PC-3 (cell line): ENCODE measurements around the gene CTBP2. TPM values are rescaled to one million over a fixed set of nuclear protein-coding genes. Genes with fewer than 3 reads are reported as not detected.

Experiments used
- ATAC-seq: fragments of 200-7000 bp; cut with Tn5 transposase; 2 replicates; pipeline ENCODE4 v1.9.1; 2020; ENCODE audit warnings: mild to moderate bottlenecking, moderate library complexity
- BruUV-seq: library from RNA; stranded (reverse); fragments of 400-500 nt; replicated peaks from 2 replicates; lab custom pipeline; 2021; lab: Mats Ljungman, UMichigan
- CTCF ChIA-PET: fragments of 300-600 bp; sonication (Branson Sonifier 250); formaldehyde crosslinking; loops from one replicate; lab custom pipeline; 2022; ENCODE audit warnings: antibody characterized with exemption; lab: Charles Lee
- POLR2A ChIA-PET: fragments of 300-600 bp; sonication (Branson Sonifier 250); formaldehyde crosslinking; loops from one replicate; lab custom pipeline; 2022; ENCODE audit warnings: antibody characterized with exemption; ENCODE audit not compliant: unreplicated experiment; lab: Charles Lee
- DNase-seq: peaks from one replicate; pipeline ENCODE4 v3.0.0-alpha.2; 2015
- H2AFZ ChIP-seq: fragments of 300-600 bp; sonication (generic); 2 replicates; pipeline ENCODE4 v1.6.0; 2016; ENCODE audit warnings: antibody characterized with exemption, low read length
- H3F3A ChIP-seq: fragments of 300-600 bp; sonication (generic); one replicate; pipeline ENCODE4 v1.6.0; 2017; ENCODE audit warnings: antibody characterized with exemption, low read length, control low read depth, mild to moderate bottlenecking; ENCODE audit not compliant: unreplicated experiment
- H3K27ac ChIP-seq: fragments of 300-600 bp; sonication (generic); 2 replicates; pipeline ENCODE4 v1.5.1; 2016; ENCODE audit warnings: mild to moderate bottlenecking, low read length
- H3K27me3 ChIP-seq: fragments of 300-600 bp; sonication (generic); 2 replicates; pipeline ENCODE4 v1.6.1; 2016; ENCODE audit warnings: low read length, mixed read lengths
- H3K36me3 ChIP-seq: fragments of 300-600 bp; sonication (generic); 2 replicates; pipeline ENCODE4 v1.6.1; 2016; ENCODE audit warnings: low read depth, mixed run types, low read length, mixed read lengths
- H3K4me1 ChIP-seq: fragments of 300-600 bp; sonication (generic); 2 replicates; pipeline ENCODE4 v1.5.1; 2016; ENCODE audit warnings: low read length; ENCODE audit not compliant: insufficient read depth
- H3K4me2 ChIP-seq: fragments of 300-600 bp; sonication (generic); 2 replicates; pipeline ENCODE4 v1.6.0; 2016; ENCODE audit warnings: low read length
- H3K4me3 ChIP-seq: fragments of 300-600 bp; sonication (generic); 2 replicates; pipeline ENCODE4 v1.5.1; 2016; ENCODE audit warnings: mild to moderate bottlenecking, low read length, mixed read lengths
- H3K79me2 ChIP-seq: fragments of 300-600 bp; sonication (generic); 2 replicates; pipeline ENCODE4 v1.6.1; 2017; ENCODE audit warnings: low read length, mixed read lengths
- H3K9ac ChIP-seq: fragments of 300-600 bp; sonication (generic); 2 replicates; pipeline ENCODE4 v1.6.0; 2016; ENCODE audit warnings: mild to moderate bottlenecking, low read length
- H3K9me2 ChIP-seq: fragments of 300-600 bp; sonication (generic); replicated peaks from 2 replicates; pipeline ENCODE4 v1.6.1; 2016; ENCODE audit warnings: mixed run types, low read length, mixed read lengths
- H3K9me3 ChIP-seq: fragments of 300-600 bp; sonication (generic); 2 replicates; pipeline ENCODE4 v1.6.1; 2016; ENCODE audit warnings: low read length, mixed read lengths
- H4K20me1 ChIP-seq: fragments of 300-600 bp; sonication (generic); 2 replicates; pipeline ENCODE4 v1.6.1; 2016; ENCODE audit warnings: low read length, mixed read lengths
- EZH2 ChIP-seq: fragments of 300-600 bp; sonication (generic); IDR thresholded peaks from one replicate; pipeline ENCODE4 v1.6.1; 2017; ENCODE audit warnings: antibody characterized with exemption, mild to moderate bottlenecking, low read length; ENCODE audit not compliant: unreplicated experiment
- EZH2phosphoT487 ChIP-seq: fragments of 300-600 bp; sonication (generic); IDR thresholded peaks from 2 replicates; pipeline ENCODE4 v1.6.1; 2018; ENCODE audit warnings: mild to moderate bottlenecking, antibody characterized with exemption, low read length, borderline replicate concordance
- intact Hi-C: fragments of 100-400 bp; cut with micrococcal nuclease; formaldehyde crosslinking; loops from 2 replicates; pipeline ENCODE4 v1.9.0; 2023
- total RNA-seq: library from RNA; depleted of rRNA; stranded (reverse); fragments of >200 nt; gene quantifications from 2 replicates; pipeline ENCODE4 v1.2.3, GENCODE V29; 2014
- TF ChIP-seq, protein P1 (sequence below): fragments of 300-600 bp; sonication (generic); conservative IDR thresholded peaks from 2 replicates; pipeline ENCODE4 v1.5.1; 2017; ENCODE audit warnings: antibody characterized with exemption, low read depth, mild to moderate bottlenecking, low read length

The CTBP2 gene
- total RNA-seq, 1 experiment from 2014 or later: 78.9 TPM

GRCh38 chr10:125159486-125159931 lies 854 bp downstream of the CTBP2 start:
- TF ChIP-seq EZH2 (no peak), EZH2phosphoT487 (no peak)
- TF ChIP-seq, protein P1, sequence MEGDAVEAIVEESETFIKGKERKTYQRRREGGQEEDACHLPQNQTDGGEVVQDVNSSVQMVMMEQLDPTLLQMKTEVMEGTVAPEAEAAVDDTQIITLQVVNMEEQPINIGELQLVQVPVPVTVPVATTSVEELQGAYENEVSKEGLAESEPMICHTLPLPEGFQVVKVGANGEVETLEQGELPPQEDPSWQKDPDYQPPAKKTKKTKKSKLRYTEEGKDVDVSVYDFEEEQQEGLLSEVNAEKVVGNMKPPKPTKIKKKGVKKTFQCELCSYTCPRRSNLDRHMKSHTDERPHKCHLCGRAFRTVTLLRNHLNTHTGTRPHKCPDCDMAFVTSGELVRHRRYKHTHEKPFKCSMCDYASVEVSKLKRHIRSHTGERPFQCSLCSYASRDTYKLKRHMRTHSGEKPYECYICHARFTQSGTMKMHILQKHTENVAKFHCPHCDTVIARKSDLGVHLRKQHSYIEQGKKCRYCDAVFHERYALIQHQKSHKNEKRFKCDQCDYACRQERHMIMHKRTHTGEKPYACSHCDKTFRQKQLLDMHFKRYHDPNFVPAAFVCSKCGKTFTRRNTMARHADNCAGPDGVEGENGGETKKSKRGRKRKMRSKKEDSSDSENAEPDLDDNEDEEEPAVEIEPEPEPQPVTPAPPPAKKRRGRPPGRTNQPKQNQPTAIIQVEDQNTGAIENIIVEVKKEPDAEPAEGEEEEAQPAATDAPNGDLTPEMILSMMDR: no peak
- intact Hi-C loops: loop anchor here (5.0 to 10.0 kb wide), 4 partner anchors 37 to 535 kb away; no protein-coding TSS in a partner anchor
- H3F3A ChIP-seq: no peaks in the 10 kb centered on the region
- peaks cover 10% of the 10 kb centered on the region for H4K20me1 ChIP-seq
- ATAC-seq: no peak
- DNase-seq: no peak
- peaks cover 52% of the 10 kb centered on the region for H3K79me2 ChIP-seq
- H3K4me3 ChIP-seq: peak overlapping the region; percentile 76
- H3K4me1 ChIP-seq: peaks cover 41% of the 10 kb centered on the region
- no peaks in the 10 kb centered on the region for H3K9me3 ChIP-seq
- peak overlapping the region; percentile 56 for H3K27ac ChIP-seq
- CTCF ChIA-PET: no interaction called here
- no TSS peak for BruUV-seq
- H3K36me3 ChIP-seq: no peaks in the 10 kb centered on the region
- H2AFZ ChIP-seq: no peak overlapping the region
- peak overlapping the region; percentile 78 for H3K9ac ChIP-seq
- no peaks in the 10 kb centered on the region for H3K27me3 ChIP-seq
- POLR2A ChIA-PET: no interaction called here
- H3K9me2 ChIP-seq: no peaks in the 10 kb centered on the region
- H3K4me2 ChIP-seq: no peak overlapping the region

DNA sequence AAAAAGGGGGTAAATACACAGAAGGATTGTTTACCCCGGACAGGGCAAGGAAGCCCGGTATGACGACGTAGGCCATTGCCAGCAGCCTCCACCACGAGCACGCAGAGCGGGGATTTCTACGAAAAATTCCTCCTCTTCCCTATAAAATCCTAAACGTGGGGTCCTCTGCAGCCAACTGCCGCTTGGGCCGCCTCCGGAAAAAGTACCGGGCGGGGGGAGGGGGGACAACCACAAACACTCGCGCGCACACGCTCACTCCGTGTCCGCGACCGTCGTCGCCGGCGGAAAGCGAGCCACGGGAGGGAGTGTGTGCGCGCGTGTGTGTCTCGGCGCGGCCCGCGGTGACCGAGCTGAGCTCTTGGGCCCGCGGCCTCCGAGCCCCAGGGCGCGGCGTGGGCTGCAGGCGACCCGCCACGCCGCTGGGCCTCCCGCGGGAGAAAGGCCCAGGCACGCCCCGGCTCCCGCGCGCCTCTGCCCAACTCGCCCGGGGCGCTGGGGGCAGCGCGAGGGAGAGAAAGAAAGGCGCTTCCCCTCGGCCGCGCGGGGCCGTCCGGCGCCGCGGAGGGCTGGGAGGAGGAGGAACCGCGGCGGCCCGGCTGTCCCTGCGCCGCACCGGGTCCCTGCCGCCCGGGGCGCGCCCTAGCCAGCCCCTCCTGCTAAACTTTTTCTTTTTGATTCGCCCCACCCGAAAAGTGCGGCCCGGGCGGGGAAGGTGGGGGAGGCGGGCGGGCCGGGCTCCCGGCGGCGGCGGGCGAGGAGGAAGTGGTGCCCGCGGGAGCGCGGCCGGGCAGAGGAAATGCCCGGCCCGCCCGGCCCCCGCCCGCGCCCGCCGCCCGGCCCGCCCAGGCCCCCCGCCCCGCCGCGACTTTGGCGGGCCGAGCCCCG lies 1.5 kb downstream of the CTBP2 start:
- Histone ChIP-seq H3K27me3 (no peaks in the 10 kb centered on the region), H3K9ac (peak overlapping the region; percentile 87), H3K27ac (peak overlapping the region; percentile 60), H2AFZ (no peak overlapping the region), H3F3A (no peaks in the 10 kb centered on the region), H3K4me2 (peak overlapping the region; percentile 99), H3K9me2 (no peaks in the 10 kb centered on the region), H3K79me2 (peaks cover 59% of the 10 kb centered on the region), H3K4me3 (peak overlapping the region; percentile 82), H4K20me1 (peaks cover 10% of the 10 kb centered on the region), H3K36me3 (no peaks in the 10 kb centered on the region), H3K9me3 (no peaks in the 10 kb centered on the region), H3K4me1 (peaks cover 48% of the 10 kb centered on the region)
- ChIA-PET CTCF (no interaction called here), POLR2A (no interaction called here)
- ATAC-seq (0 out of 2 replicates have a peak, but pooled peaks have one; percentile 2), DNase-seq (peak; percentile 44)
- intact Hi-C loops: loop anchor here (5.0 to 10.0 kb wide), 4 partner anchors 37 to 536 kb away; no protein-coding TSS in a partner anchor
- TF ChIP-seq, protein P1: no peak
- TF ChIP-seq EZH2 (no peak), EZH2phosphoT487 (no peak)
- BruUV-seq: no TSS peak

DNA sequence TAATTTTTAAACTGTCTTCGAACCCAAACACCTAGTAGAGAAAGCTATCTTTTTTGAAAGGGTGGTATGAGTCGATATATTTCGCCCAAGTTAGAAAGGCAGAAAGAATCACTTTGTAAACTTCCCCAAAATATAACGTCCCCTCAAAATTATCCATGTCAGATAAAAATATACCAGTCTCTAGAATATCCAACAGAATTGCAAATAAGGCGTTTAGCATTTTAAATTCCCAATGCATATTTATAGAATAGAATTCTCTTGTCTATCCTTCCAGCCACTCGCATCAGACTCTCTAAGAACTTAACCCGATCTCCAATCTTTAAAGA lies 2.1 kb downstream of the CTBP2 start:
- TF ChIP-seq EZH2 (no peak), EZH2phosphoT487 (no peak)
- TF ChIP-seq, protein P1: no peak
- CTCF ChIA-PET: no interaction called here
- Histone ChIP-seq H3K4me3 (peak overlapping the region; percentile 82), H3K4me1 (peaks cover 54% of the 10 kb centered on the region), H4K20me1 (peaks cover 10% of the 10 kb centered on the region), H3K9ac (peak overlapping the region; percentile 87), H3K9me2 (no peaks in the 10 kb centered on the region), H2AFZ (no peak overlapping the region), H3K27ac (peak overlapping the region; percentile 60), H3K4me2 (peak overlapping the region; percentile 99), H3K9me3 (no peaks in the 10 kb centered on the region), H3K36me3 (no peaks in the 10 kb centered on the region; the same call in 1 of the 2 replicates), H3K79me2 (peaks cover 65% of the 10 kb centered on the region), H3F3A (no peaks in the 10 kb centered on the region), H3K27me3 (no peaks in the 10 kb centered on the region)
- DNase-seq (no peak), ATAC-seq (no peak)
- POLR2A ChIA-PET: no interaction called here
- intact Hi-C loops: loop anchor here (5.0 to 10.0 kb wide), 4 partner anchors 36 to 537 kb away; no protein-coding TSS in a partner anchor
- BruUV-seq: no TSS peak
